HG03432 (cell line): ENCODE data around the gene ERC2.

Experiments used
- ATAC-seq: cut with Tn5 transposase; IDR thresholded peaks from one replicate; pipeline ENCODE4 v1.9.1; 2021; ENCODE audit warnings: mild to moderate bottlenecking, moderate library complexity; ENCODE audit not compliant: unreplicated experiment

ERC2 gene

DNA sequence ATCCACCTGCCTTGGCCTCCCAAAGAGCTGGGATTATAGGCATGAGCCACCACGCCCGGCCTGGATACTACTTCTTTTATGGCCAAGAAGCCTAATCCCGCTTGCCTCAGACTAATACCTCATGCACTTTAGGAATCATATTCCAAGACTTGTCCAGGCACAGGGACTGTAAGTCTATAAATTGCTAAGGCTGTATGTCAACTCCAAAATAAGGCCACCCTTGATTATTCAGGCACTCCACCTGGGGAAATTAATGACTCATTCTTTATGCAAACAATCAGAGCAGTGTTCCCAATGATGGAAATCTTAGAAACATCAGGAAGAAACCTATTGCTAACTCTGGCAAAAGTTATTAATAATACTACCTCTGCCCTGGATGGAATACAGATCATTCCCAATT is 98.4 kb downstream of the ERC2 start:
- ATAC-seq: no peak

DNA sequence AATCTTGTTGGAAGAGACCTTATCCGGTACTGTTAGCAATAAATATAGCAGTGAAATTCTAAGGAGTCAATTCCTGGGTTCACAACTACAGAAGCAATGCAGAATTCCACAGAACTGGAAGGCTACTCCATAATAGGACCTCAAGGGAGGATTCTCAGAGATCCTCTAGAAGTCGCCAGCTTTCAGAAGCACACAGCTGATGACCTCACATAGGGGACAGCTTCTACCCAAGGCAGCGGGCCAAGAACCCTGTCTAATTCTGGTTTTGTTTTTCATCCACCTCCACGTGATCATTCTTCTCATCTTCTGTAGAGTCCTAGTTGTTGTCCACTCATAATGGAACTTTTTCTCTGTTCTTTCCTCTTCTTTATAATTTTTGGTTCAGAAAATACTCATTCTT is 99.4 kb downstream of the ERC2 start:
- no peak for ATAC-seq

DNA sequence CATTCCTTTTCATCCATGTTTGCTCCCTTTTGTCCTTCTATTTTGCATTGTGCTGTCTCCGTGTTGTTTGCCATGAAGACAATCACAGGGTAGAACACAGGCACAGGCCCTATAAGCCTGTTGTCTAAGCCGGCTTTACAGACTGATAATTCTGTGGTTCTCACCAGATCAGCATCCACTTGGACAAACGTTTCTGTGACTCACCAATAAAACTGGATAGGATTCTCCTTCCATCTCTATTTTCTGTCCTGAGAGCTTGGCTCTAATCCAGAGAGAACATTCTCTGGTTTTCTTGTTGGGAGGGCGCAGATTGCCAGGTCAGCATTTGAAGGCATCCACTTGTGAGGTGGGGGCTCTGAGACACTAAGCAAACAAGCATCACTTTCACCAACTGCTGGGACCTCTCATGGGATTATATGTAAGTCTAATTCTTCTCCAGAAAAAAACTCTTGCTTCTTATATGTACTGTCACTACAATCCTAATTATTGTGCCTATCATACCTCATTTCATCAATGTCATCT is 101.6 kb downstream of the ERC2 start:
- ATAC-seq: no peak

DNA sequence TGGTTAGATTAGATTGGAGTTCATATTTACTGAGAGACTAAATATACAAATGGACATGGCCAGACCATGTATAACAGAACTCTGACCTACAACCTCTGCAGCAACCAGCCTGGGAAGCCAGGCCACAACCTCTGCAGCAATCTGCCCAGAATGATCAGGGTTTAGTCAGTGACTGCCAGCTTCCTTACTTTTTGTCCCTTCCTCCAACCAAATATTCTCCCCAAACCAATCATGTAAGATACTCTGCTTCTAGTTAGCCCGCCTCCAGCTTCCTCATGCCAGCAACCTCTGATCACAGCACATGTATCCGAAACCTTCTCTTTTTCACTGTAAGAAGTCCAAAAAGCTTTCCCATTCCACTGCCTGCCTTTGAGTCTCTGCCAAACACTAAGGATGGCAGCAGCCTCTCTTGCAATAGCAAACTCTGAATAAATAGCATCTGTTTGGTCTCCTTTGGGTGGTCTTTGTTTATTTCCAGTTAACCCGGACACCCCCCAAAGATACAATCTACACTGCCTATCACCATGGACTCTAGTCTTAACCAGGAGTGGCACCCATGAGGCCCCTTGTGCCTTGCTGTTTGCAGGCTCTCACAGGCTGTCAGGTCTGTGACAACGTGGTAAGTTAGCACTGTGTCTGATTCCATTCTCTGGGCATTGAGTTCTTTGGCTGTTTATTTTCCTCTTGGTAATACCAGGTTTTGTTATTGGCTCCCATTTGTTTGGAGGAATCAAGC is 102.2 kb downstream of the ERC2 start:
- ATAC-seq: no peak

DNA sequence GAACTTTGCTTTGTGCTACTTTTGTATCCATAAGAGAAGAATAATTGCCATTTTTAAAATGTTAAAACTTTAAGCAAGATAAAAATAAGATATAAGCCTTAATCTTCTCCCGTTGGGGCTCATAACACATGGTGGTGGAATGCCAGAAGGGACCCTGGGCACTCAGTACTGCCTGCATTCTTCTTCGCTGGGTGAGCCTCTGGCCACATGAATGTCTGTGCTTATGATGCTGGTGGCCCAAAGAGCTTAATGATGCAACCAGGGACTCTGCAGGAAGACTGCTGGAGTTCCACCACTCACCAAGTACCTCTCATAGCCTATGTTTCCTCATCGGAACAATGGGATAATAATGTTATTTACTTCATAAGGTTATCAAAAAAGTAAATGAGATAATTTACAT is 103.6 kb downstream of the ERC2 start:
- ATAC-seq: no peak

DNA sequence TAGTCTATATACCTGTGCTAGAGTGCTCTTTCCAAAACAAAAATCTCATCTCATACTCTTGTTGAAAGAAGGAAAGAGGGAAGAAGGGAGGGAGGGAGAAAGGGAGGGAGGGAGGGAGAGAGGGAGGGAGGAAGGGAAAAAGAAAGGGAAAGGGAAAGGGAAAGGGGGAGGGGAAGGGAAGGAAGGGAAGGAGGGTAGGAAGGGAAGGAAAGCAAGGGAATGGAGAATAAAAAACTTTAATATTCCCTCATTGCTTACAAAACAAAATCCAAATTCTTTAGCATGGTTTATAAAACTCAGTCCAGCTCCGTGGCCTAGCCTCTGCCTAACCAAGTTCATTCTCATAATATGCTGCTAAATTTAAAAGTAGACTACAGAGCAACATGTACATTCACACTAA is 104.5 kb downstream of the ERC2 start:
- no peak for ATAC-seq

DNA sequence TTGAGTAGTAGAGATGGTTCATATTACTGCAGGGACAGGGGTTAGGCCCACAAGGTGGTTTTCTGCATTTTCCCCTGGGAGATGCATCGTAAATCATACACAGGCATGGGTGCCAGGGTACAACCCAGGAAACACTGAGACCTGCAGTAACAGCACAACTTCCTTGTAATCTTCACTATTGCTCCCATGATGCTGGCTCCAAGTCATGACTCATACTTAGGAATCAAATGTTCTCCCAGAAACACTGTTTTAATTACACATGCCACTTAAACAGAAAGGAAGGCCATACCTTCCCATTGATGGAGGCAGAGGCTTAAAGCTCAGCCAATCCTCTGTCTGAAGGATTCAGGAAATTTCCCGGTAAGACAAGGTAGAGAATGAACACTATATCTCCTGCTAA is 106.5 kb downstream of the ERC2 start:
- no peak for ATAC-seq

DNA sequence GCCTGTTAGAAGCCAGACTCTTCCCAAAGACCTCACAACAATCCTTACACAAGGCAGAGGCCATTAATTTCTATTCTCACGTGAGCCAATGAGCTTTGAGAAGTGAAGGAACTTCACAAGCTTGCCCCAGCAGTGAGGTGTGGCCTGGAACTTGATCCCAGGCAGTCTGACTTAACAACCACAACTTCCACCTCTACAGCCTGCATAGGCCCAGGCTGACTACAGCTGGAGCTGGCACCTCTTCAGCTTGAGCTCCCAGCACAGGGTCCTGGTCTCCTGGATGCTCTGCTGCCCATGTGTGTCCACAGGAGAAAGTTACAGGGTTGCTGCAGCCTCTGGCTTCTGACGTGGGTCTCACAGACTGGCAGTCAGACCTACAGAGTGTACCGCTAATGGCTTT is 111.0 kb downstream of the ERC2 start:
- no peak for ATAC-seq

DNA sequence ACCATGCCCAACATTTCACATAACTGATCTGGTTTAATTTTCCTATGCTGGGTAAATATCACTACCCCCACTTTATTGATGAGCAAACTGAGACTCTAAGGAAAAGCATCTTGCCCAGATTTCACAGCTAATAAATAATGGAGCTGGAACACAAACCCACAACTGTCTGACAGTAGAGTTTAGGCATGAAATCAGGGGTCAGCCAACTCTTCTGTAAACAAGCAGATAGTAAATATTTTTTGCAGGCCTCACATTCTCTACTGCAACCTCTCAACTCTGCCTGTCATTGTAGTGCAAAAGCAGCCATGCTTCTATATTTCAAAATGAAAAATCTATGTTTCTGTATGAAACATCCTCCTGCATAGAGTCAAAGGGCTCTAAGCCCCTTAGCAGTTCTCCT is 111.5 kb downstream of the ERC2 start:
- ATAC-seq: no peak

DNA sequence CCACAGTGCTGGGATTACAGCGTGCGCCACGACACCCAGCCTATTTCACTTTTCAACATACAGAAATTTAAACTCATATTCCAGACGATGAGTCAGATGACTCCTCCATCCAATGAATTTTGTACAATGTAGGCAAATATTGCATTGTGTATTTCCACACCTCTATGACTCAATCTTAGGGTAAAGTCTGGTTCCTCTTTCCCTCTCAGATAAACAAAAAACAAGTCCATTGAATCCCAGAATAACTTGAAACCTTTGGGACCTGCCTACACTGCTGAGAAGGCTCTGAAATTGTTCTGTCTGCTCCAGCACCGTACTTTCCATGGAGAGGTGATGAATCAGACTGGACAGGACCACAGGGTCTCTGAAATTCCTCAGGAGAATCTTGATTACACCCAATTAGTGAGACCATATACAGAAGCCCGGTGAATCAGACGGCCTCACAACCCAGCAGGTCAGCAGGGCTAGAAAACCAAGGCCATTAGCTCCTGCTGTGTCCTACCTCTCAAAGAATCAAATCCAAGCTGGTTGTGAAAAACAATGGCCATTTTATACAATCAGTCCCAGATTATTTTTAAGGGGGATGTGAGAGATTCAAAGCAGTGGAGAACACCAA is 112.6 kb downstream of the ERC2 start:
- ATAC-seq: no peak

DNA sequence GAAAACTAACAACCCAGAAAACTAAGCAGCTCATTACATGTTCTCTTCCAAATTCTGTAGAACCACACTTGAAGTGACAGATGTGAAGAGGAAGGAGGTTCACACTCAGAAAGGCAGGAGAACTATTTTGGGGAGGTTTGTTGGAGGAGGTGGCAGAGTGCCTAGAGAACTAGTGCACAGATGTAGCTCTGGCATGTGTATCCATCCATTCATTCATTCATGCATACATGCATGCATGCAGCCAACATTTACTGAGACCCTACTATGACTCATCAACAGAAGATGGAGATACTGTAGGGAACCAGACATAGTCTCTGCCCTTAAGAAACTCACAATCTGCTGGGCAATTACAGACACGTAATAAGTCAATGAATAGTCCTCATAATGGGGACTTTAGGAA is 116.7 kb downstream of the ERC2 start:
- ATAC-seq: no peak

DNA sequence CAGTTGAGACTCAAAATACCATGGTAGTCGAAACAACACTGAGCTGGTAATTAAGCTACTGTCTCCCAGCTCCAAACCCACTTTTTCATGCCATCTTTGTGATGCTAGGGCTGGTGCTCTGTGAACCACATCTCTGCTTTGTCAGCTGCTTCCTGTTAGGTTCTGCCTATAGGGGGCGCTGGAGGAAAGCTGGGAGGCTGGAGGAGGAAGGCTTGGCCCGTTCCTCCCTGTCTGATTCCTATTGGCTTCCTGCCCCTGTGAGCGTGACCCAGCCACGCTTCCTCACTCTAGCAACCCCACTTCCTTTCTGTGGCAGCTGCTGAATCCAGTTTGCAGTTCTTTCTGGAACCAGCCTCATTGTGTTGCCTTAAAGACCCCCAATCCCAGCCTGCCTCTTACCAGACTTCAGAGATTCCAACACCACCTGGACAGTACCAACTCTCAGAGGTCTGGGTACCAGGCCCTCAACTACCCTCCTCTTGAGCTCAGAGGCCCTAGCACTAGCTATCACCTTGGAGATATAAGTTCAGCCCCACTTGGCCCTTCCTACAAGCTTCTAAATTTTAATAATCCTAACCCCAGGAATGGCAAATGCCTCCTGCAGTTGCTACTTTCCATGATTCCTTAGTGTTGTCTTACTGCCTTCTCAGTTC is 120.9 kb downstream of the ERC2 start:
- no peak for ATAC-seq

DNA sequence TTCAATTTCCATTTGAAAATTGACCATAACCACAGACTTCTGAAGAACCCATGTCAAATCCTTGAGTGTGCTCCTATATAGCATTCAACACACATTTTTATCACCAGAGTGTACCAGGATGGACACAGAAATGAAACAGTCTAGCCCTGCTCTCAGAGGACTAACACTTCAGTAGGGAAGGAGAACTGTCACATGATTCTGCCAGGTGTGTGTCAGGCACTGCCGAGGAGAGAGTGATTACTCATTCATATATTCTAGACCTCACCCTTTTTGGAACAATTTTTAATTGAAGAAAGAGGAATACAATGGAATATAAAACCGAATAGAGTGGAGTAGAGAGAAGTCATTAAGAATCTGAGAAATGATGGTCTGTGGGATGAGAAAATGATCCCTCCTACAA is 125.8 kb downstream of the ERC2 start:
- no peak for ATAC-seq

DNA sequence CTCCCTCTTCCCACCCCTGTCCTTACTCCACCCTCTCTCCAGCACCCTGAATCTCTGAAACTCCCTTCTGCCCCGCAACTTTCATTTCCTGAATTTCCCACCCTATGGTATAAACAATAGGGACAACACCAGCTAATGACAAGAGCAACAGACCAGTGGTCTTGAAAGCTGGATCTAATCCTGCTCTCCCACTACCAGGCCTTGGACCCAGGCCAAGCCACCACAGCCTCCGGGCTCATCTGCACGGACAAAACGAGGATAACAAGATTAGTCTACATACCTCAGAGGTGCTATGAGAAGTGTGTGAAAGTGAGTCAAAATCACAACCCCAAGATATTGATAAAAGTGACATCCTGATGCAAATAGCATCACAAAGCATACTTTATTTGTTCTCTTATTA is 128.6 kb downstream of the ERC2 start:
- ATAC-seq: no peak

DNA sequence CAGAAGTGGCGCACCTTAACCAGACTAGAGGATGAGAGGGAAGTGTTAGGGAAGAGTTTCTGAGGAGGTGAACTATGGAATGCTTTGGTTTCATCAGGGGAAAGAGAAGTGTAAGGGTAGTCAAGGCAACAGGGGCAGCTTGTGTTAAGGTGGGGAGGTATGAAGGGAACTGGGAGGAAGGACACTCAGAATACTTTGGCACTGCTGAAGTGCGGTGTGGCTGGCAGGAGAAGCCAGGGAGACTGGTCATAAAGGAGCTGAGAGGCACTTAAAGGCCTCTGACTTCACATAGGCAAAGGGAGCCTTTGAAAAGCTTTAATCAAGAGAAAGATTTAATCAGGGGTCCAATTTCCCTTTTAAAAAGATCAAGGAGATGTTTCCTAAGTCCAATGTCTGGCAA is 129.0 kb downstream of the ERC2 start:
- ATAC-seq: no peak

DNA sequence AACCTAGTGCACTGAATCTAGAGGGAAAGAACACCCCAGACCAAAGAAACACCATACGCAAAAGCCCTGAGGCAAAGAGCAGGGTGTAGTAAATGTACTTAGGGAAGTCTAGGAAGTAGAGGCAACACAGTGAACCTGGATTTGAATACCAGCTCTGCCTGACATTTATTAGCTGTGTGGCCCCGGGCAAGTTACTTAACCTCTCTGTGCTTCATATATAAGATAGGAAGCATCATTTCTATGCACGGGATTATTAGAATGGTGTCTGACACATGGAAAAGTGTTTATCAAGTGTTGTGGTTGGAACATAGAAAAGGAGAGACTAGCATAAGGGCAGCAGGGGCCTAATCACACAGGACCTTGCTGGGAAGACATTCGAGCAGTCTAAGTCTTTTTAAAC is 132.2 kb downstream of the ERC2 start:
- no peak for ATAC-seq

DNA sequence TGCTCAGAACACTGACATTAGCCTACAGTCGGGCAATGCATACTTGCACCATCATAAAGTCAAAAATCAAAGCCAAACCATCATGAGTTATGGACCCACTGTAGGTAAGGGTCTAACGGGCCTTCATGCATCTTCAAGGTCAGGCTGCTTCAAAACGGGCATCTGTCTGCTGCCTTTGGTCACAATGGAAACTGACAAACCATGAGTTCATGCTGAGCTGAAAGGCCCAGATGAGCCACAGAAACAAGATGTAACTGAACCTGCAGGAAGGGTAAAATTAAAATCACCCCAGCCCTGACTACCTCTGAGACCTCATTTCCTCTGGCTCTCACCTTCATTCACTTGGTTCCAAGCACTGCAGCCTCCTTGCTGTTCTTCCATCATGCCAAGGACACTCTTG is 143.8 kb downstream of the ERC2 start:
- ATAC-seq: no peak

DNA sequence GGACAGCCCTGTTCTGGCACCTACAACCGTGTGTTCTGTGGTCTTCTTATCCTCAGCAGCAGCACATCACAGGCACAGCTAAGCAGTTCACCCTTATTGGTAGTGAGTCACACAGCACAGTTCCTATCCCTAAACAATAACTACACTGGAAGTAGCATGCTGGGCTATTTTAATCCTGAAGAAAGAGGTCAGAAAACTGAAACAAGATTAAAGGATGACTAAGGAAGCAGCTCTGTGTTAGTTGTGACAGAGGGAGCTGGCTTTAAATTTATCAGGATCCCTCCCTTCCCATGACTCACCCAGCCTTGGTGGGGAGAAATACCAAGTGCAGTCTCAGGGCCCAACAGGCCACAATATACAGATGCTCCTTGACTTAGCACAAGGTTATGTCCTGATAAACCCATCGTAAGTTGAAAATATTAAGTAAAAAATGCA is 144.3 kb downstream of the ERC2 start:
- no peak for ATAC-seq

DNA sequence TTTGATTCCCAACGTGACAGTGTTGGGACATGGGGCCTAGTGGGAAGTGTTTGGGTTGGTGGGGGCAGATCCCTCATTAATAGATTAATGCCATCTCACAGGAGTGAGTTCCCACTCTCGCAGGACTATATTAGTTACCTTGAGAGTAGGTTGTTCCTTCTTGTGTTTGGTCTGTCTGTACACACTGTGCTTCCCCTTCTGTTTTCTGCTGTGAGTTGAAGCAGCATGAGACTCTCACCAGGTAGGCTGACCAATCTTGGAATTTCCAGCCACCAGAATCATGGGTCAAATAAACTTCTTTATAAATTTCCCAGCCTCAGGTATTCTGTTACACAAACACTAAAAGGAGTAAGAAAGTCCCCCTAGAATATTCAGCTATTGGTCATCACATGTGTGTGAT is 145.4 kb downstream of the ERC2 start:
- ATAC-seq: no peak

DNA sequence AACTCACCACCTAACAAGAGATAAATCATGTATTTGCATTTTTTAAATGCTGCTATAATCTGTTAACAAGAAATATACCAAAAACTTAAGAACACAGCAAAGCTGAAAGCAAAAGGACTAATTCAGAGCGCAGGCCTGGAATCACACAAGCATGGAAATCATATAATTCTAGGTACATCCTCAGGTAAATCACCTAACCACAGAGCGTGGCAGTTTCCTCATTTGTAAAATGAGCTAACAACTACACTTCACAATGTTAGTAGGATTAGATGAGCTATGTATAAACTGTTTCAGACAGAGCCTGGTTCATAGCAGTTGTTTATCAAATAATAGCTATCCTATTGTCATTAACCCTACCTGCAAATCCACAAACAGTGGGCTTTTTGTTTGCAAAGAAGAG is 146.4 kb downstream of the ERC2 start:
- ATAC-seq: no peak

DNA sequence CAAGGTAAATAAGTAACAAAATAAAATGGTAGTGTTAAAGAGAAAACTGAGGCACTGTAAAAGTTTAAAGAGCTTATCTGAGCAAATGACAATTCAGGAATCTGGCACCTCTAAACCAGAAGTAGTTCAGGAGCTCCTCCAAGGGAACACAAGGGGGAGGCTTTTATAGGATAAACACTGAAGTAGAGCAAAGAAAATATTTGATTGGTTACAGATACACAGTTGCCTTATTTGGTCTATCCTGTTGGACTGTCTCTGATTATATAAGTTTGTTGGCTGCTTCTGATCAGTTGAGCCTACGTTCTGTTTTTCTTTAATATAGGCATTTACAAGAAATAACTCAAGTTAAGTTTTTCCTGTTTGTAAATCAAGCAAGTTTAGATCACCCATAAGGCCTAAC is 146.9 kb downstream of the ERC2 start:
- ATAC-seq: no peak

DNA sequence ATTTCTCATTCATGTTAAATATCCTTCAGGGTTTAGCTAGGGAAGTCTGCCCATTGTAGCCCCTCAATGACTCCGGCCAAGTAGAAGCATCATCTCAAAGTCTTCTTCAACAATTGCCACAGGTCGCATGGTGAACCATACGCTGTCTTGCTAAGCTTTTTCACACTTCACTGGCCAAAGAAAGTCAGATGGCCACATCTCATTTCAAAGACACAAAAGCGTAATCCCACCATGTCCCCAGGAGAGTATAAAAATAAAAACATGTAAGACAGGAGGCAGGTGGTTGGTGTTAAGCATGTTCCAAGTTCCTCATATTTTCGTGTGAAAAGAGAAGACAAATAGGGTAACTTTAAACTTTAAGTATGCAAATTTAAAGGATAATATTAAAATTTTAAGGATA is 147.4 kb downstream of the ERC2 start:
- ATAC-seq: no peak
